Measurements from ENCODE around the gene CFAP210.
A peak's percentile ranks its signal among the peaks of the same experiment; 100 is the strongest.

CFAP210 gene, protein sequence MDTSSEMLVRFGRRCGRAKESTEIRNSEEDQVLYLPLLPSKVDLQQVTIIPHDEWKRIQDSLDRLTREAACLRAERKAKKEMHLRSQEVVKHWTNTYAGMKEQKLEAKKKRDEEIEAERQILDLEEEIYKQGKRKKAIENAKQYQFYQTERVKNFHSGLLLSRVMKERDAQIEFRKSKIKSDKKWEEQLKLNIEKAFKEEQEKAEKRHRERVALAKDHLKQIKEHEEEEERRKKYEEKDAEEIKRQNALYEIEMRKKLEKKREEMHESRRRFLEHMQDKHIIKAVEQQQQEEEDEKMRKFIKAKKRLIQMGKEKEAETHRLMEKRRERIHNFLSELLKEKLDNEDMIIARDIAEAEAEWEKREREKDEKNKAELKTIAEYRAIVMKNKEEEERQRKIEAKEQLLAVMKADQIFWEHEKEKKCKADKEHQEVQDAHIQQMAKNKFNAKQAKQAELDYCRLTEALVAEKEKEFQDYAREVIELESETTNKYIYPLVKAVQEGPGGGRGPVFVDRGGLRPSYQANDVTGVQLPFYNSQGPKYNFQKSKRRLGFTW

DNA sequence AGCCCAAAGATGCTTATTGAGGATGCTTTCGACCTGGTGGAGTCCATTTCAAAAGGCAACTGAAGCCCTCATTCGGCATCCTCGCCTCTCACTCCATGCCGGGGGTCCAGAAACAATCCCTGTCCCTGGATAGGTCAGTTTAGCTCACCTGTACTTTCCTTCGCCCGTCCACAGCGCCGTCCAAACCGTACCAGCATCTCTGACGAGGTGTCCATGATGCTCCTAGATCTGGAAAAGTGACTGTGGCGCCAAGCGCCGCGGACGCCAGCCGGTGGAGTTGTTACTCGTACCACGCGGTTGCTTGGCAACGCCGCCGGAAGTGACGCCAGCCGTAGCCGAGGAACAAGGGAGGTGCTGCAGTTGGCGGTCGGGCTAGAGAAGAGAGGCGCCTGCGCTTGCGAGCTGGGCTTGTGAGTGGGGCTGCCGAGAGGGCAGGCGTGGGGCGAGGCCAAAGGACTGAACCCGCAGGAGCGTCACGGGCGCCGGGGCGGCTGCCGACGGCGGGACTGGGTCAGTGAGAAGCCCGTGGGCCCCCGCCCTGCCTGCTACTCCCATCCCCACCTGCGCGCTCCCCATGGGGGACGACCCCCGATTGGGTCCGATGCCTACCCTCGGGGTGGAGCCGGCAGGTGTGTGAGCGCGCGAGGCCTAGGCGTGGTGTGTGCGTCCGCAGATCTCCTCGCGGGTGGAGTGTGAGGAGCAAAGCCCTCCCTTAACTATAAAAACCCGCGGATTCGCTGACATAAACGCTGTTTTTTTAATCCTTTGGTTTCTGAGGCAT, at the start of gene CFAP210, which contains the start of gene PHOSPHO2:
TSS of gene CFAP210 (minus strand) at position 293 of the 781 bp plus-strand sequence. CDS start at position 215, 78 bp downstream.
TSS of gene PHOSPHO2 (plus strand) at position 357 of the 781 bp plus-strand sequence. CDS start 6,503 bp downstream, outside the sequence.
- DNase-seq (ENCODE audit: insufficient read length, low spot score) (peak; percentile 95), FAIRE-seq (peak; percentile 94)

DNA sequence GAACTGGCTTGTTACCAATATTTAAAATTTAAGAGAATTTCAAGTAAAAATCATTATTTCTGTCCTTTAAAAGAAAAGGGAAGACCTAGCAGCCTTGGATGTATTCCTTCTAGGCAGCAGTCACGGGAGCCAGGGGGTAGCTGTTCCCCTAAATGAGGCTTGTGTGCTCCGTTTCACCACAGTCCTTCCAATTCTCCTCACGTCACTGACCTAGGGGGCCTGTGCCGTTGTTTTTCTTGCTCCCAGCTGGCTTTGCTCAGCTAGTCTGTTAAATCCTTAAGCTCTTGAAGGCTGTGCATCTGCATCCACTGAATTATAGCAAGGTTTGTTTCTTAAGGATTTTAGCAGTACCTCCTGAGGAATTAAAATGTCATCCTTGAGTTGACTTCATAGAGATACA, 49.3 kb upstream of the CFAP210 start:
- DNase-seq (ENCODE audit: insufficient read length, low spot score) (no peak), FAIRE-seq (no peak)

DNA sequence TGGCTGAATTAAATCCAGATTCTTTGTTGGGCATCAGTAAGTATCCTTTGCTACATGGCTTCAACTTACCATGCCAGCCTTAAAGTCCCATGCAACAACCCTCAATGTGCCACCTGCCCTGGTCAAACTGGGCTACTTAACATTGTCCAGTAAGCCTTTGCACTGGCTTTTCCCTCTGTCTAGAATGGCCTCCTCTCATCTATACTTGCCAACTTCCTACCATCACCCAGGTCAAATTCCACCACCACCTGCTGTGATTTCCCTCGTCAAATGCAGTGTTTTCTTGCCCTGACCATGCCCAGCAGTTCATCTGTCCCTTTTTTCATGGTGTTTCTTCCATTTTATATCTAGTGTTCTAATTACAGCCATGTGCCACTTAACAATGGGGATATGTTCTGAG, 45.1 kb upstream of the CFAP210 start:
- no peak for DNase-seq (ENCODE audit: insufficient read length, low spot score)
- FAIRE-seq: no peak

DNA sequence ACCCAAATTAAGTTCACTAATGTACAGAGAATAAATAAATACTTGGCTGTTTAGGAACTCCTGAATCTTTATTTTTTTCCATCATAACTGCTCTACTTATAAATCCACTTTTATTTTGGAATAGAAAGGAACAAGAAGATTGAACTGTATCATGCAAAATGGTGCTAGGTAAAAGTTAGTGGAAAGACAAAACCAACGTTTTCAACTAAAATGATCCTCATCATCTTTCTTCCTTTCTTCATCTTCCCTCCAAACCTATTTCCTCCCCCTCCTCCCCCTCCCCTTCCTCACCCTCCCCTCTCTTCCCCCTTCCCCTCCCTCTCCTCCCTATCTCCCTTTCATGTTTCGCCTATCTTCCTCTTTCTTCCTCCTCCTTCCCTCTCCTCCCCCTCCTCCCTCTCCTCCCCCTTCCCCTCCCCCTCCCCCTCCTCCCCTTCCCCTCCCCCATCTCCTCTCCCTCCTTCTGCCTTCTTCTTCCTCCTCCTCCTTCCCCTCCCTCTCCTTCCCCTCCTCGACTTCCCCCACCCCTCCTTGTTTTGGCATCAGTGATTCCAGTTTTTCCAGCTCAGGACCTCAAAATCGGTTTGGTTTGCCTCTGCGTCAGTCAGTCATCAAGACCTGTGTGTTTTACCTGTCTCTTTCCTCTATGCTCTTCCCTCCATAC, 44.5 kb upstream of the CFAP210 start:
- FAIRE-seq (no peak), DNase-seq (ENCODE audit: insufficient read length, low spot score) (no peak)

DNA sequence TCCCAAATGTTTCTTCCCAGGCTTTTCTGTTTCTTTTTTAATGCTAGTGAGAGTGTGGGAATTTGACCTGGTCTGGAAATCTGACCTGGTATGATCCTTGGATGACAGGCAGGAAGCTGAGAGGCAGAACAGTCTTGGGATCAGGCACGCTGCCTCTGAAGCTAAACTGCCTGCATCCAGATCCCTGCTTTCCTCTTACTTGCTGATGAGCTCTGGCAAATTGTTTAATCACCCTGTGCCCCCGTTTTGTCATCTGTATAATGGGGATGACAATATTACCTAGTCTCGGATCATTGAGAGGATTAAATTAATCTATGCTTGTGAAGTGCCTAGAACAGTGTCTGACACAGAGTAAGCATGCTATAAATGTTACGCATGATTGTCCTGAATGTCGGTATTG, 42.7 kb upstream of the CFAP210 start:
- no peak for FAIRE-seq
- no peak for DNase-seq (ENCODE audit: insufficient read length, low spot score)

DNA sequence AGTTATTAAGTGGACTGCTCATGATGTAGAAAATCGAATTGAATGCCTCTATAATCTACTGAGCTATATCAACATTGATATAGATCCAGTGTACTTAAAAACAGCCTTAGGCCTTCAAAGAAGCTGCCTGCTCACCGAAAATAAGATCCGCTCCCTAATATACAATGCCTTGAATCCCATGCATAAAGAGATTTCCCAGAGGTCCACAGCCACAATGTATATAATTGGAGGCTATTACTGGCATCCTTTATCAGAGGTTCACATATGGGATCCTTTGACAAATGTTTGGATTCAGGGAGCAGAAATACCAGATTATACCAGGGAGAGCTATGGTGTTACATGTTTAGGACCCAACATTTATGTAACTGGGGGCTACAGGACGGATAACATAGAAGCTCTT, 41.4 kb upstream of the CFAP210 start:
- DNase-seq (ENCODE audit: insufficient read length, low spot score): no peak
- no peak for FAIRE-seq

DNA sequence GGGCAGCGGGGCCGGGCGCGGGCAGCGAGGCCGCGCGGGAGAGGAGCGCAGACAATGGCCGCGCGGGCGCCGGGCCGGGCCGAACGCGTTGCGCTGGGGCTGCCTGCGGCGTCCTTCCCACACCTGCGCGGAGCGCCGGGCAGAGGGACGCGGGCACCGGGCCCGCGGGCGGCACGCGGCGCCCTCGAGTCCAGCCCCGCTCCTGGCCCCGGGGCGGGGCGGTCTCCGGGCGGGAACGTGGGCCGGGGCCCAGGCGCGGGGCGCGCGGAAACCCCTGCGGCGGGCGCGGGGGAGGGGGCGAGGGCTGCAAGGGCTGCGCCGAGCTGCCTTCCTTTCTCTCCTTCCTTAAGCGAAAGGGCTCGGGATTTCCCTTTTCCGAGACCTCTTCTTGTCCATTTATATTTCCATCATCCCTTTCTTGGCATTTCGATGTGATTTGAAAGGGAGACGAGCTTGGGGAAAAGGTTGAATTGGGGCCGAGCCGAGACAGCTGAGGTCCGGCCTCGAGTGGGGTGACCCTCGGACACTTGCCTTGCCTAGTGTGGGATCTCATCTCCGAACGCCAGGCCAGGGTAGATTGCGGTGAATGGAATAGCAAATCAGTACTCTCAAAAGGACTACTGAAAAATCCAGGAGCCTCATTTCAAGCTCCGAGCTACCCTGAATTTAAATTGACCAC, 40.1 kb upstream of the CFAP210 start:
- DNase-seq (ENCODE audit: insufficient read length, low spot score): peak; percentile 17
- no peak for FAIRE-seq

DNA sequence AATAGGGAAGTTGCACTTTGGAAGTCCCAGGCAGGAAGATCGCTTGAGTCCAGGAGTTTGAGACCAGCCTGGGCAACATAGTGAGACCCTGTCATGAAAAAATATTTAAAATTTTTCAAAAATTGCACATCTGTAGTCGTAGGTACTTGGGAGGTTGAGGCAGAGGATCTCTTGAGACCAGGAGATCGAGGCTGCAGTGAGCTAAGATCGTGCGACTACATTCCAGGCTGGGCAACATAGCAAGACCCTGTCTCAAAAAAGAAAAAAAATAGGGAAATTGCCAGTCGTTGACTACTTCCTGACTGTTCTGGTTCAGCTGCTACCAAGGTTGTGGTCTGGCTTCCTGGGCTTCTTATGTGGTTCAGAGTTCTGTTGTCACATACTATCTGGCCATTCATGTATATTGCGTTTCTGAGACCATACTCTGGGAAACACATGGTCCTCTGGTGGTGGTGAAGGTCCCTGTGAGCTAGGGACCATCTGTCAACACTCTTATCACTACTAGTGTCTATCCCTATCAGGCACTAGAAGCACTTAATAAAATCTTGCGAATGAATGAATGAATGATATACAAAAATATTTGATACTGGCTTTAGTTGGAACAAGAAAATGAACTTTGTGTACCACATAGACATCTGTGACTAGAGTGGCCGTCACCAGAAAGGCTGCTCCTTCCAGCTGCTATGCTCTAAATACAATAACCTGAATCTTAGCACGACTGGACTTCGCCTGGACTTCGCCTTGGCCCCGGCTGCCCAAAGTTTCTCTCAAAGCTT, 38.6 kb upstream of the CFAP210 start:
- FAIRE-seq (no peak), DNase-seq (ENCODE audit: insufficient read length, low spot score) (no peak)

DNA sequence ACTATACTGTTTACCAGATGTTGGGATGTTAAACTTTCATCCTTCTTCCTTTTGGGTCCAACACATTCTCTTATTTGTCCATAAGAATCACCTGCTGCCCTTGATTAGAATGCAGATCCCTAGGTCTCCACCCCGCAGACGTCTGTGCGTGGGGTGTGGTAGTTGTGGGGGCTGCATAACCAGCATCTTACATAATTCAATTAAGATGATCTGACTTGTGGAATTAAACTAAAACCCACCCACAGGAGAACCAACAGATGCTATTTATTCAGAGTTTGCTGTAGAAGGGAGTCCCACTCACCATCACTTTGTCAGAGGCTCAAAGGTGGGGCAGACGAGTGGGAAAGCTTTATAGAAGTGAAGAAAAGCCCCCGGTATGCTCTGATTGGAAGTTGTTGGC, 37.9 kb upstream of the CFAP210 start:
- DNase-seq (ENCODE audit: insufficient read length, low spot score): no peak
- no peak for FAIRE-seq

DNA sequence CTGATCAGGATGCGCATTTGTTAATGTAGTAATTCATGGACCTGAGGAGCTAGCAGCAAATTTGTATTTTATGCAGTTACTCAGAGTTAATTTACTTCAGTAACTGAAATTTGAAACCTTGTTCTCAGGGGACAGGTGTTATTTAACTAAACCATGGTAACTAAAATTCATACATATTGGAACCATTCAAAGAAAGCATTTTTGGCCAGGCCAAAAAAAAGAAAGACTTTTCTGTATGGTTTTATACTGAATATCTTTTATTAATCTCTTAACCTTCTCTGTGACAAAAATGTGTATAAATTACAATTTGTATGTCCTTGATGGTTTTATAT, 35.0 kb upstream of the CFAP210 start:
- DNase-seq (ENCODE audit: insufficient read length, low spot score): no peak
- FAIRE-seq: no peak

DNA sequence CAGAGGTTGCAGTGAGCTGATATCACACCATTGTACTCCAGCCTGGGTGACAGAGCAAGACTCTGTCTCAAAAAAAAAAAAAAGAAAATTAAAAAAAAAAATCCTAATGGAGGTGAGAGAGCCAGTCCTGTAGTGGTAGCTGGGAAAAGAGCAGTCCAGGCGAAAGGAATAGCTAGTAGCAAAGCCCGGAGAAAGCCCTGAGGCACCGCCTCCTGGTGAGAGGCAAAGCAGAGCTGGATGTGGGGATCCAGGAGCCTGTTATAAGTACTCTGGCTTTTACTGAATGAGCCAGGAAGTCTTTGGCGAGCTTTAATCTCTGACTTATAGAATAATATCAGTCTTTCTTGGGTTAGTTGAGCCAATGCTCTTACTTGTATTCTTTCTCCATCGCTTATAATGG, 32.9 kb upstream of the CFAP210 start:
- DNase-seq (ENCODE audit: insufficient read length, low spot score) (no peak), FAIRE-seq (no peak)

DNA sequence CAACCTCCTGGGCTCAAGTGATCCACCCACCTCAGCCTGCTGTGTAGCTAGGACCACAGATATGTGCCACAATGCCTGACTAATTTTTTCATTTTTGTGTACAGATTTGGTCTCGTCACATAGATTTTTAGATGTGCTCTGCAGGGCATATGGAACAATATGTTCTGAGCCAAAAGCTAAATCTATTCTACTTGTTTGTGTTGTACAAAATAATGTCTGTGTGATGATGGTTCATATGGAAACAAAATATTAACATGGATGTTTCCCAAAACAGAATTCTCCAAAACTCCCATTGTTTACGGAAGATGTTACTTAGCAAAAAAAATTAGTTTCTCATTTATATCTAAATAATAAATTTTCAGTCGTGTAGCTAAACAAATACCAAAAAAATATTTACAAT, 26.8 kb upstream of the CFAP210 start:
- DNase-seq (ENCODE audit: insufficient read length, low spot score) (no peak), FAIRE-seq (no peak)

DNA sequence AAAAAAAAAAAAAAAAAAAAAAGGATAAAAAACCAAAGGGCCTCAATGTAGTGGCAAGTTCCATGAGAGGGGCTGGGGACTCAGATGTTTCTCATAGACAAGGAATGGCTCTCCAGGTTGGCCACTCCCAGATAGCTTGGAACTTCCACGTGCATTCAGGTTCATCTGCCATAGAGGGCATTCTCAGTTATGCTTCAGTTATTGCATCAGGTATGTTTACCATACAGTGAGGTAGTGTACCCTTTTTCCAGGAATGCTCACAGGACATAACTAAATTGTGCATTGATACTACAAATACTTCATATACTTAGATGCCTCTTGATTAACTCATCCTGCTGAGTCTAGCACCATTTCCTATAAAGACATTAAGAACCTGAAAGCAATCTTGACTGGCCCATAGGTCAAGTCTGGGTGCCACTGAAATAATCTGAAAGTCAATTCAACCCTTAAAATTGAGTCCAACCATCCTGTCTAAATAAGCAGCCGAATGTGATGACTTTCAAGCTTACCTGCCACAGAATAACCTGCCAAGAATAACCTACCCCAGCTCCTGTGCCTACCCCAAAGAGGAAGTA, 24.8 kb upstream of the CFAP210 start:
- DNase-seq (ENCODE audit: insufficient read length, low spot score) (no peak), FAIRE-seq (no peak)

DNA sequence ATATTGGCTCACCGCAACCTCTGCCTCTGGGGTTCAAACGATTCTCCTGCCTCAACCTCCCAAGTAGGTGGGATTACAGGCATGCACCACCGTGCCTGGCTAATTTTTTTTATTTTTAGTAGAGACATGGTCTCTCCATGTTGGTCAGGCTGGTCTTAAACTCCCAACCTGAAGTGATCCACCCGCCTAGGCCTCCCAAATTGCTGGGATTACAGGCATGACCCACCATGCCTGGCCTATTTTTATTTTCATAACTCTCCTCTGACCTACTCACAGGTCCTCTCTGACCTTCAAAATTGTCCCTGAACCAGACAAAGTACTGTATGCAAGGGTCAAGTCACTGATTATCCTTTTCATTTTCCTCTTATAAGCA, 23.5 kb upstream of the CFAP210 start:
- FAIRE-seq (no peak), DNase-seq (ENCODE audit: insufficient read length, low spot score) (no peak)

DNA sequence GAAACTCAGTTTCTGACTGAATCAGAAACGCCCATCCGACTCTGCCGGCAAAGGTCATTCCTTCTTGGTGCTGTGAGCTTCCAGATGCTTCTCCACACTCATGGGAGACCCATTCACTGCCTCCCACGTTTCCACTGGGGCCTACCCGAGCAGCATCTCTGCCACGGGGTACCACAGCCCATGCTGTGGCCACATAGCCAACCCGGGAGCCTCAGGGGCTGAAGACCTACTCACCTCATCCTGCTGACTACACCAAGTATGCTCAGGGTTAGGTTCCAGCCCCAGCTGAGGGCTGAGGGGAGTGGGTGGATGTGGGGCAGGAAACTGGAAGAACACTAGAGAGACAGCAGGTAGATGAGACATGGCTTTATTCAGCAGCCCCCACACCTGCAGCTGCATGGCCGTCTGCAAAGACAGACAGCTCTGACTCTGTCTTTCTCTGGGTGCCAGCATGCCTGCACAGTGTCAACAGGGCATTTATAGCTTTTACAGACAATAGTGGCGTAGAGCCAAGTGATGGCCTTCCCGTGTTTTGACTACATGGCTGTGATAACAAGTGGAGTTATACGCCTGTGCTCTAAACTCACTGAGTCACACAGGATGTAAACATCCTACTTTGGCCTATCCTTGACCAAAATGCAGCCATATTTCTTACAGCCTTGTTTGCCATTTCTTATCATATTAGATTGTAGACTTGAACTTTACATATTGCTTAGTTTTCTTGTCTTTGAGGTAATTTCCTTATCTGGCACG, 22.9 kb upstream of the CFAP210 start:
- FAIRE-seq: no peak
- no peak for DNase-seq (ENCODE audit: insufficient read length, low spot score)

DNA sequence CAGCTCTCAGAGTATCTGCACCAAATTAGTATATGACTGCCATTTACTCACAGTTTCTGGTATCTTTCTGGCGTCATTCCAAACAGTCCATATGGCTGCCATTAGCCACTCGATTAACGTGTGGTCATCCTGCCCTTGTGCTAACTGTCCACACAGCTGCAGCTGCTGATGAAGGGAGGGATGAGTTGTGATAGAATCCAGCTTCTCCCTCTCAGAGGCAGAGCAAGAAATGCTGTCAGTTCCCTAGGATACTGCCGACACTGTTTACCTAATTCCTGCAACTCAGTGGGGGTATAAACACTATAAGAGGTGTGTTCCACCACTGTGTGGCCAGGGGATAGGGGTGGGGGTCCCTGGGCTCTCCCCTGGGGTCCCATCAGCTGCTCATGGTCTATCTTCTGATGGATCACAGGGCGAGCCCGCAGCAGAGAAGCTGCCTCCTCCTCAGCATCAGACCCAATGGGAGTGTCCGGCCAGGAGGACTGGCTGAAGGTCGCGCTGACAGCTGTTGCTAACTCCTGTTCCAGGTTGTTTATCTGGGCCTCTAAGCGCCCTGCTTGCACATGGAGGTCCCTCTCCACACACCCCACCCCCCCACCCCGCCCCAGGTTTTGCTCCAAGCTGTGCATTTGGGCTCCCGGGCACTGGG, 22.2 kb upstream of the CFAP210 start:
- FAIRE-seq: no peak
- no peak for DNase-seq (ENCODE audit: insufficient read length, low spot score)

DNA sequence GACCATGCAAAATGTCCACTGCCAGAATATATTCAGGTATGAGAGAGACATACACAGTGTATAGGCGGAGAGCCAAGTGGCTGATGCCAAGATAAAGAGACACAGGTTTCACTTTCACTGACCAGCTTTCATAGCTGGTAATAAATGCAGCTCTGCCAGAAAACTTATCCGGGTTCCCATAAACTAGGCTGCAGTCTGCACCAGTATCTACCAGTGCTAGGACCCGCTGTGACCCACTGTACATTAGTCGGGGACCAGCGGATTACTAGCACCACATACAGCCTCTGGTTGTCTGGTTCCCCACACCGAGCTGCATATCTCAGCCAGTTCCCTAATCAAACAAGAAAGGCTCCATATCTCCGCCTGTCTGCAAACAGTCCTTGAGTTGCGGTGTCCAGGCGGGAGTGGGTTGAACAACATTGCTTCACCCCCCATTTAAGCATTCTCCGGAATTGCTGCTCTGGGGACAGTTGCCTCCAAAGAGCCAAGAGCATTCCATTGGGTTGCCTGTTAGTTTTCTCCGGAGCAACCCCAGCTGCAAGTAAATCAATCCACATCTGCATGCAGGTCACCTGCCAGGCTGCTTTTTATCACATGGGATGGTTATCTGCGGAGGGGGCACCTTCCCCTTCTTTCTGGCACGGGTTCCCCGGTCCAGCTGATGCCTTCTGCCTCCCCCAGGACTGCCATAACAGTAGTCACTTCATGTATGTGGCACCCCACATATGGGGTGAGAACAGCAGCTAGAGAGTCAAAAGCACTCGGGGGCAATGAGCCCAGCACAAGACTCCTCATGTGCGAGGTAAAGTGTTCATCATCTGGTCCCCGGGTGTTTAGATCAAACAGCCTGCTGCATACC, 21.4 kb upstream of the CFAP210 start:
- FAIRE-seq (no peak), DNase-seq (ENCODE audit: insufficient read length, low spot score) (no peak)

All from HTR-8/SVneo (cell line).